HG03095 (cell line): Measurements from ENCODE around the gene GTF3C5.

ENCODE experiments used
- ATAC-seq: cut with Tn5 transposase; IDR thresholded peaks from one replicate; pipeline ENCODE4 v1.9.1; 2021; ENCODE audit warnings: moderate library complexity; ENCODE audit not compliant: unreplicated experiment

GTF3C5 gene

GRCh38 chr9:133104718-133105460 lies 74.1 kb downstream of the GTF3C5 start:
- no peak for ATAC-seq

DNA sequence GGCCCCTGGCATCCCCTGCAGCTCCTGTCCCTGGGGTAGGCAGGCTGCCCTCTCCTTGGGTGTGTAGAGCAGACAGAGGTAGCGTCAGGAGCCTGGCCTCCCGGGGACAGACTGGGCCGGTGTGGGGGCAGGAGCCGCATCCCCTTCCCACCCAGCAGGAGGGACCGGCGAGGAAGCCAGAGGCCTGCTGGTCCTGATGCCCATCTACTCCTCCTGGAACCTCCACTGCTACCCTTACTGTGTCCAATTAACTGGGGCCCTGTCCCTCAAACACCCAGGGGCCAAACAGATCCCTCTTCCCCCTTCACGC lies 74.6 kb downstream of the GTF3C5 start:
- ATAC-seq: no peak

DNA sequence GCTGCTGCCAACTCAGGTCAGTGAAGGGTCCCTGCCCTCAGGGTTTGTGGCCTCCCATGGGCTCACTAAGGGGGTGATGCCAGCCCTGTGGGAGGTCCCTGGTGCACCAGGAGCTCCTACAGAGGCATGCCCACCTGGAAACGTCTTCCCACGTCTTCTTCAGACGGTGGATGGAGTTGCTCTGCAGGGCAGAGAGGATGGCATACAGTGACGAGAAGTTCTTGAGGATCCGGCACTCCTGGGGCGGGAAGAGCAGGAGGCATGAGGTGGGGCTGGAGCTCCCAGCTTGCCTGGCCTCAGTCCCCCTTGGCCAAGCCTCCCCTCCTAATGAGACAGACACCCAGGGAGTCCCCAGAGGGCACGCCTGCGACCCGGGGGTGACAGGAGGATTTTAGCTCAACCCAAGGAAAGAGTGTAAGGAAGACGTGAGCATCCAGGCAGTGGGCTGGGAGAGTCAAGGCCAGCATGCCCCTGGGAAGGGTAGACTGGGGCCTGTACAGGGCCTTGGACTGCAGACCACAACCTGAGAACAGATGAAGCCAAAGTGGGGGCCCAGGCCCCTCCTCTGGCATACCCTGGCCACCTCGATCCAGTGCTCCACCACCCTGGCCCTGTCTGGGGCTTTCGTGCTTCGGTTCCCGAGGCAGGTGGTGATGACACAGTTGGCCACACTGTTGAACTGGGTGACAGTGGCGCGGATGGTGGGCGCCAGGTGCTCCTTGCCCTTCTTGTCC lies 75.9 kb downstream of the GTF3C5 start:
- ATAC-seq: no peak

DNA sequence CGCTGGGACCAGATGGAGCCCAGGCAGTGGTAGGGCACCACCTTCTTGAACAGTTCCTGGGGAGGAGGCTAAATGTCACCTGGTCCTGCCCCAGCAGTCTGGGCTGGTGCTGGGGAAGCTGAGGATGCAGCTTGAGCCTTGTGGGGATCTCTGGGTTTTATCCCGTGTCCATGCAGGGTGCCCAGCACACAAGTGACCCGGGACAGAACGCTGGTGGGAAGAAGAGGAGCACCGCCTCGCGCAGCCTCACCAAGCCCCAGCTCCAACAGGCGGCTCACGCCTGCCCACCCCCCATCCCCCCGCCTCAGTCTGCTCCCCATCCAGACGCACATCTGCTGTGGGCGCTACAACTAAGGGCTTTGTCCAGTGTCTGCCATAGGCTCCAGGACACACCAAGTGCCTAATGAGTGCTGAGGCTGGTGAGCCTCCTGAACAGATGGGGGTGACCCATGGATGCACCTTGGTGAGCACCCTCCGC lies 76.5 kb downstream of the GTF3C5 start:
- ATAC-seq: no peak
